Hematopoietic multipotent progenitor cell treated with erythropoietin and hydrocortisone succinate and interleukin-3 and kit ligand, for 6 days (in vitro differentiated cells): ENCODE results near the gene WNK1.
"Not testable (repeated sequence)": the region's sequence is repeated elsewhere in the genome, so short reads cannot be mapped to it uniquely, and the experiment has no call there.

Source experiments
- DNase-seq: peaks from one replicate; pipeline ENCODE4 v3.0.0-alpha.2; 2015

The WNK1 gene

GRCh38 chr12:780750-781379 is 28.5 kb downstream of the WNK1 start:
- peak; percentile 0 for DNase-seq

DNA sequence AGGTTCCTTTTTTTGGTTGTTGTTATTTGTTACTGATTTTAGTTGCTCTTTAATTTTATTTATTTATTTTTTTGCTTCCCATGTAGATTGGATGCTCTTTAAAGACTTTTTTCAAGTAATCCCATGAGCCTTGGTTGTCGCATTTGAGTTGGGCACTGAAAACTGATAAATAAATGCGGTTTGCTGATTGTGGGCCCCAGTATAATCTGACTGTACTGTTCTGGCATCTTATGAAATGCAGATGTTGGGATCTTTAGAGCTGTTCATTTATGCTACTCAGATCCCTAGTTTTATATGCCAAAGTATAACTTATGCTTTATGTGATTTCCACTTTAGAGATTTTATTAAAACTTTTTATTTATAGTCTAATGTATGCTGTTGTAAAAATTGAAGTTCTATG is 33.3 kb downstream of the WNK1 start:
- peak; percentile 5 for DNase-seq

DNA sequence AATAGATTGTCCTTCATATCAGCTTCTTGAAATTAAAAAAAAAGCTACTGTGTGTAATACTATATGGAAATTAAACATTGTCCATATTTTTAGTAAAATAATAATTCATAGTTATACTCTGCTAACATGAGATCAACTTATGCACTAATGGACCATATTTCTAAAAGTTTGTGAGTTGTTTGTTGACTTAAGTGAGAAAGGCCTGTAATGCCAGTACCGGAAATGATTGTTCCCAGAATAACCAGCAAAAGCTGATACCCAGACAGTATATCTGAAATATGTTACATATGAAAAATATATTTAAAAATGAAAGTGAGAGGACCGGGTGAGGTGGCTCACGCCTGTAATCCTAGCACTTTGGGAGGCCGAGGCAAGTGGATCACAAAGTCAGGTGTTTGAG is 35.9 kb downstream of the WNK1 start:
- DNase-seq, result no peak

DNA sequence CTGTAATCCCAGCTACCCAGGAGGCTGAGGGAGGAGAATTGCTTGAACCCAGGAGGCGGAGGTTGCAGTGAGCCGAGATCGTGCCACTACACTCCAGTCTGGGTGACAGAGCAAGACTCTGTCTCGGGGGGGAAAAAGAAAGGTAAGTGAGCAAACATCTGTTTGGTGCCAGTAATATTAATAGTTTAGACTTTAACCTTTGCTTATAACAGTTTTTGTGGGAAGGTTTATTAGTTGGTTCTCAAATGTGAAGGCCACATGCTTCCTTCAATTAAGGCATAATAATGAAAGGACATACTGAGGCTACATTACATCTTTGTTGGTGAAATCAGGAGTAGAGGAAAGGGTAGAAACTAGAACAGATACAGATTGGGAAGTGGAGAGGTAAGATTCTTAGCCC is 36.4 kb downstream of the WNK1 start:
- not testable (repeated sequence) for DNase-seq

DNA sequence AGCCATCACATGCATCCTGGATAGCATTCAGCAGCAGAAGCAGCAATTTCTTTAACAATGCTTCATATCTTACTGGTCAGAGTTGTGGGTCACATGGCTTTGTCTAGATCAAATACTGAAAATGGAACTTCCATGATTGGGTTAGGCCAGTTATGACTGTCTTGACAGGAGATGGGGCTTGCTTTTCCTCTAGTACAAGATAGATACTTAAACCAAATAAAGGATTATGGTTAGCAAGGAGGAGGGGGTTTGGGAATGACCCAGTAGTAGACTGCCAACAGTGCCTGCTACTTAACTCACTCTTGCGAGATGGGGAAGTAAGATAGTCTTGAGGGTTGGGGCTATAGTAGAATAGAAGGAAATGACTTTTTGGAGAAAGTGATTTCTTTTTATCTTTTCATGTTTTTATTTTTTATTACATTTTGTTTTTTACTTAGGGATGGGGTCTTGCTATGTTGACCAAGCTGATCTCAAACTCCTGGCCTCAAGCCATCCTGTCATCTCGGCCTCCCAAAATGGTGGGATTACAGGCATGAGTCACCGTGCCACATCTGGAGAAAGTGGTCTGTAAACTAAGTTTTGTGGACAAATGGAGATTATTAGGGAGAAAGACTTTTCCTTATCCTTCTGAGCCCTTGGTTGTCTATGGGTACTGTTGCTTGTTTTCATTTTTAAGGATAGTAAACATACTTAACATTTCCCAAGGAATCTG is 37.6 kb downstream of the WNK1 start:
- DNase-seq, result no peak

DNA sequence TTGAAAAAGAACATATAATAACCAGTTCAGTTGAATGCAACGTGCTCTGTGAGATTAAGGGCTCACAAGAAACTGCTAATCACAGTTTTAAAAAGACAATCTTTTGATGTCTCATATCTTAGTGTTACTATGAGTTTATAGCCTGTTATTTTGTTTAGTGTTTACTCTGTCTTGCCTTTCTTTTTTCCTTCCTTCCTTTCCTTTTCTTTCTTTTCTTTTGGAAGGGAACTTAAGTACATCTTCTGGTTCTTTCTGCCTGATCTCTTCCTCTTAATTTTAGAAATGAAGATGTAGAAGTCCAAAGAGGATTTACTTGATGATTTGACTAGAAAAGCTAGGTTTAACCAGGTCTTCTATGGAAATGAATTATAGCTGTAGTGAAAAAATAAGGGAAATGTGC is 38.2 kb downstream of the WNK1 start:
- DNase-seq, result no peak

DNA sequence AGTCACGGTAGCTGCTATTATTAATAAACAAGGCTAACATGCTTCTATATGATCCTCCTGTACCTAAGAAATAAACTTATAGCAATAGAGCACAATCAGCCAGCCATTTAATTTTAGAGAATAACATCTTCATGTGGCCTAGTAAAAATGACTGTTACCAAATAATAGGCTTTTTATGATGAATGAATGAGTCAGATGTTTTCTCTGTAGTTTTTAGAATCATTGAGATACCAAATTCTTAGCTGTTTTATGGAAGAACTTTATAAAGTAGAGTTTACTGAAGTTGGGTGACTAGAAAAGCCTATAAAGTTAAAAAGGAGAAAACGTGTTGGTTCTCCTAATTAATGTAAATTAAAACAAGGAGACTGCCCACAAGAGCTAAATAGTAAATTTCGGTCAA is 40.7 kb downstream of the WNK1 start:
- no peak for DNase-seq

DNA sequence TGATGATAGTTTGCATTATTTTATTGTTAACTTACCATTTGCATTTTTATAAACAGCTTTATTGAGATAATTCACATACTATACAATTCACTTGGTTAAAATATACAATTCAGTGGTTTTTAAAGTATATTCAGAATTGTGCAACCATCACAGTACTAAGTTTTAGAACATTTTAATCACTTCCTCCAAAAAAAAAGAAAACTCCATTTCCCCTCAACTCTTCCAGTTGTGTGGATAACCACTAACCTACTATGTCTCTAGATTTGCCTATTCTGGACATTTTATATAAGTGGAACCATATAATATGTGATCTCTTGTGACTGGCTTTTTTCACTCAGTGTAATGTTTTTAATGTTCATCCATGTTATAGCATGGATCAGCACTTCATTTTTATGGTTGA is 41.3 kb downstream of the WNK1 start:
- no peak for DNase-seq

- DNase-seq, result peak; percentile 74
Observed at GRCh38 chr12:795305-795704, 42.9 kb downstream of the WNK1 start.

DNA sequence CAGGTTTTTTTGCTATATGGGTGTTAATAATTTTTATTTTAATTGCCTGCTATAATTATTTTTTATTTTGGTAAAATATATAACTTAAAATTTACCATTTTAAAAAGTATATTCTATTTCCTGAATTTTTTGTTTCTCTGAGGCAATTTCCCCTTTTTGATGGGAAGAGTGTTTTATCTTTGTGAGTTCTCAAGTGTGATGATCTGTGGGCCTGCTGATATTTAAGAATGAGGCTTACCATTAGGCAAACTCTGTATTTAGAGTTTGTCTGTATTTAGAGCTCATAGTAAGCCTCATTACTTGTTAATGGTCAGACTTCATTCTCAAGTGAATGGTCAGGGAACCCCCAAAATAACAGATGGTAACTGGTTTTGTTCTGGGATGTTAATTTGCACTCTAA is 48.0 kb downstream of the WNK1 start:
- DNase-seq, result no peak

GRCh38 chr12:802242-803120 is 50.1 kb downstream of the WNK1 start:
- DNase-seq, result no peak

DNA sequence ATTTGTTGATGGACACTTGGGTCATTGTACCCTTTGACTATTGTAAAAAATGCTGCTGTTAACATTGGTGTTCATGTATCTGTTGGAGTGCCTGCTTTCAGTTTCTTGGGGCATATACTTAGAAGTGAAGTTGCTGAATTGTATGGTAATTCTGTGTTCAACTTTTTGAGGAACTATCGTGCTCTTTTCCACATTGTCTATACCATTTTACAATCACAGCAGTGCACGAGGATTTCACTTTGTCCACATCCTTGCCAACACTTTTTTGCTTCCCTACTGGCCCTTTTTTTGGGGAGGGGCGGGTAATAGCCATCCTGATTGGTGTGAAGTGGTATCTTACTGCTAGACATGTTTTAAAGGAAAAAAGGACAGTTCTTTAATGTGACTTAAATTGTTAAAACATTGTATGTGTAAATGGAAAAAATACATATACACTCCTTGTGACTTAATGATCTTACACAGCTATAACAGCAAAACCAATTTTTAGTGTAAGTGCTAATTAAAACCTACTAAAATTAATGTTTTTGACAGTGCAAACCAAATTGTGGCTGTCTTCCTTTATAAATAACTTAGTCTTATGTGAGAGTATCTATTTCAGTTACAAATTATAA is 52.7 kb downstream of the WNK1 start:
- DNase-seq, result peak; percentile 29

GRCh38 chr12:806200-806791 is 53.9 kb downstream of the WNK1 start:
- DNase-seq, result no peak

DNA sequence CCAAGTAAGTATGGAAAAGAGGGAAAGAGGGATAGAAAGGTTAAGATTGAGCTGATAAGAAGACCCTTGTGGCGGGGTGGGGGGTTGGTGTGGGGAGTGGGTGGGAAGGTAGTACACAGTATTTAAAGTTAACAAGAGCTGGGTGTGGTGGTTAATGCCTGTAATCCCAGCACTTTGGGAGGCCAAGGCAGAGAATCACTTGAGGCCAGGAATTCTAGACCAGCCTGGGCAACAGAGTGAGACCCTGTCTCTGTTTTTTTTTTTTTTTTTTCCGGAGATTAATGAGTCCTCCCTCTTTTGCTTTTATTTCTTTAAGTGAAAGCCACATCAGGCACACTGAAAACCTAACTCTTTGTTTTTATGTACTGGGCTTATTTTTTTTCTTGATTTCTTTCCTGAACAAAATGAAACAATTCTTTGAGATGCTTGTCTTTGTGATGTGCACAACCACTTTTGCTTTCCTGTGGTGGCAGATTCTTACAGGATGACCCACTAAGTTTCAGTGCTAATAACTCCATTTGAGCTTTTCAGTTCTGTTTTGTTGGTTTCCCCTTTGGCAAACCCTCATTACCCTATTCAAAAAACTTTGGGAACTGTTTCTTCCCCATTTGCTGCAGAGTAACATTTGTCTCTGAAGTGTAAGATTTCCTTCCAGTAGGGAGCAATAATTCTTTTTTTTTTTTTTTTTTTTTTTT is 54.8 kb downstream of the WNK1 start:
- DNase-seq, result no peak

DNA sequence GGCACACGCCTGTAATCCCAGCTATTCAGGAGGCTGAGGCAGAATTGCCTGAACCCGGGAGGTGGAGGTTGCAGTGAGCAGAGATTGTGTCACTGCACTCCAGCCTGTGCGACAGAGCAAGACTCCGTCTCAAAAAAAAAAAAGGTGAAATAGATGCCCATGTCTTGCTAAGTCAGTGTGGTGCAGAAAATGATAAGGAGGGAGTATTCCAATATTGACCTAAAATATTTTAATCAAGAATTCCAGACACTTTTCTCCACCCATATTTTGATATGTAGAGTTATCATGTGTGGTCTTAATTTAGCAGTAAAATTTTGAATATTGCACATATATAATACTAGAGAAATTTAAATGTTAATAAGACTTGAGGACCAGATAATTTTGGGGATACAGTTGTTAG is 57.7 kb downstream of the WNK1 start:
- peak; percentile 72 for DNase-seq

GRCh38 chr12:810671-811415 is 58.5 kb downstream of the WNK1 start:
- DNase-seq, result no peak

DNA sequence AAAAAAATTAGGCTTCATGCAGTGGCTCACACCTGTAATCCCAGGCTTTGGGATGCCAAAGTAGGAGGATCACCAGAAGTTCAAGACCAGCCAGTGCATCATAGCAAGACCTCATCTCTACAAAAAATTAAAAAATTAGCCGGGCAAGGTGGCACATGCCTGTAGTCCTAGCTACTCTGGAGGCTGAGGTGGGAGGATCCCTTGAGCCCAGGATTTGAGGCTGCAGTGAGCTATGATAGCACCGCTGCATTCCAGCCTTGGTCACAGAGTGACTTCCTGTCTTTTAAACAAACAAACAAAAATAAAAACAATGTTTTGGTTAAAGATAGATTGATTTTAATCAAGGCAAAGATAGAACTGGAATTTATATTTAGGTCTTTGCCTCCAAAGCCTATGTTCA is 60.6 kb downstream of the WNK1 start:
- no peak for DNase-seq

GRCh38 chr12:817456-817855 is 65.1 kb downstream of the WNK1 start:
- DNase-seq, result not testable (repeated sequence)

DNA sequence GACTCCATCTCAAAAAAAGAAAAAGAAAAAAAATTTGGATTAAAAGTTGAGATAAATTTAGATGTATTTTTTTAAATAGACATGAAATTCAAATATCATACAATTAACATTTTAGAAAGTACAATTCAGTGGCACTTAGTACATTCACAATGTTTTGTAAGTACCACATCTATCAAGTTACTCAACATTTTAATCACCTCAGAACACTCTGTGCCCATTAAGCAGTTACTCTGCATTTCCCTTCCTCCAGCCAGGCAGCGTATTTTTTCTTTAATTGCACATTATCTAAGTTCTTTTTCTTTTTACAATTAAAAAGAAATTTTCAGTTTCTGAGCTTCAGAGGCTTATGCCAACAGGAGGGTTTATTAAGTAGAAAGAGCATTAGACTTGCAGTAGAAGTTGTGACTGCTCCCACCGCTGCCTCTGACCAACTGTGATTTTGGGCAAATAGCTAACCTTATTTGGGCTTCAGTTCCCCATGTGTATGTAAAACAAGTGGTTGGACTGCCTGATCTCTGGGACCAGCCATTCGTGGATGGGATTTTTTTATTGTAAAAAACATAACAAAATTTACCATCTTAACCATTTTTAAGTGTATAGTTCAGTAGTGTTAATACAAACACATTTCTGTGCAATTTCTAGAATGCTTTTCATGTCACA is 65.7 kb downstream of the WNK1 start:
- no peak for DNase-seq

DNA sequence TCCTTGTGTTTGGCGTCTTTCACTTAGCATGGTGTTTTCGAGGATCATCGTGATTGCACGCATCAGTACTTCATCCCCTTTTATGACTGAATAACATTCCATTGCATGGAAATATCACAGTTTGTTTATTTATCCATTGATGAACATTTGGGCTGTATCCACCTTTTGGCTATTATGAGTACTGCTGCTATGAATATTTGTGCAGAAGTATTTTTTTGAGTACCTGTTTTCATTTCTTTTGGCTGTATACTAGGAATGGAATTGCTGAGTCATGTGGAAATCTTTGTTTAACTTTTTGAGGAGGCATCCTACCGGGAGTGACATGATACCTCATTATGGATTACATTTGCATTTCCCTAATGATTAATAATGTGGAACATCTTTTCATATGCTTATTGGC is 66.4 kb downstream of the WNK1 start:
- DNase-seq, result no peak

DNA sequence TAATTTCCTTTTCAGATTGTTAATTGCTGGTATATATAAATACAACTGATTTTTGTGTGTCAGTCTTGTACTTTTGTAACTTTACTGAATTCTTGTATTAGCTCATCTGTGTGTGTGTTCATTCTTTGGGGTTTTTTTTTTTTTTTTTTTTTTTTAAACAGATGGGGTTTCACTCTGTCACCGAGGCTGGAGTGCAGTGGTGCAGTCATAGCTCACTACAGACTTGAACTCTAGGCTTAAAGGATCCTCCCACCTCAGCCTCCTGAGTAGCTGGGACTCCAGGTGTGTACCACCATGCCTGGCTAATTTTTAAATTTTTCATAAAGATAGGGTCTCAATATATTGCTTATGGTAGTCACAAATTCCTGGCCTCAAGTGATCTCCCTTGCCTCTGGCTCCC is 68.0 kb downstream of the WNK1 start:
- DNase-seq, result no peak
